Neural progenitor cell (in vitro differentiated cells): Measurements from ENCODE around the gene DENND5A.

ENCODE experiments used
- EZH2 ChIP-seq: fragments of 200-600 bp; sonication (generic); IDR thresholded peaks from 2 replicates; pipeline ENCODE4 v1.6.1; 2017; ENCODE audit warnings: antibody characterized with exemption, mild to moderate bottlenecking, moderate library complexity
- EZH2phosphoT487 ChIP-seq: fragments of 200-600 bp; sonication (generic); IDR thresholded peaks from 2 replicates; pipeline ENCODE4 v1.6.1; 2017; ENCODE audit warnings: antibody characterized with exemption
- TF ChIP-seq, protein P1 (sequence below): fragments of 200-600 bp; sonication (generic); IDR thresholded peaks from 2 replicates; pipeline ENCODE4 v1.5.1; 2017; ENCODE audit warnings: antibody characterized with exemption, mild to moderate bottlenecking

- TF ChIP-seq, protein P1, sequence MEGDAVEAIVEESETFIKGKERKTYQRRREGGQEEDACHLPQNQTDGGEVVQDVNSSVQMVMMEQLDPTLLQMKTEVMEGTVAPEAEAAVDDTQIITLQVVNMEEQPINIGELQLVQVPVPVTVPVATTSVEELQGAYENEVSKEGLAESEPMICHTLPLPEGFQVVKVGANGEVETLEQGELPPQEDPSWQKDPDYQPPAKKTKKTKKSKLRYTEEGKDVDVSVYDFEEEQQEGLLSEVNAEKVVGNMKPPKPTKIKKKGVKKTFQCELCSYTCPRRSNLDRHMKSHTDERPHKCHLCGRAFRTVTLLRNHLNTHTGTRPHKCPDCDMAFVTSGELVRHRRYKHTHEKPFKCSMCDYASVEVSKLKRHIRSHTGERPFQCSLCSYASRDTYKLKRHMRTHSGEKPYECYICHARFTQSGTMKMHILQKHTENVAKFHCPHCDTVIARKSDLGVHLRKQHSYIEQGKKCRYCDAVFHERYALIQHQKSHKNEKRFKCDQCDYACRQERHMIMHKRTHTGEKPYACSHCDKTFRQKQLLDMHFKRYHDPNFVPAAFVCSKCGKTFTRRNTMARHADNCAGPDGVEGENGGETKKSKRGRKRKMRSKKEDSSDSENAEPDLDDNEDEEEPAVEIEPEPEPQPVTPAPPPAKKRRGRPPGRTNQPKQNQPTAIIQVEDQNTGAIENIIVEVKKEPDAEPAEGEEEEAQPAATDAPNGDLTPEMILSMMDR: no peak
- TF ChIP-seq EZH2 (no peak), EZH2phosphoT487 (no peak)
Observed at GRCh38 chr11:9170450-9170849, 94.7 kb downstream of the DENND5A start.
